ENCODE measurements around the gene CDH4.

CDH4 gene

DNA sequence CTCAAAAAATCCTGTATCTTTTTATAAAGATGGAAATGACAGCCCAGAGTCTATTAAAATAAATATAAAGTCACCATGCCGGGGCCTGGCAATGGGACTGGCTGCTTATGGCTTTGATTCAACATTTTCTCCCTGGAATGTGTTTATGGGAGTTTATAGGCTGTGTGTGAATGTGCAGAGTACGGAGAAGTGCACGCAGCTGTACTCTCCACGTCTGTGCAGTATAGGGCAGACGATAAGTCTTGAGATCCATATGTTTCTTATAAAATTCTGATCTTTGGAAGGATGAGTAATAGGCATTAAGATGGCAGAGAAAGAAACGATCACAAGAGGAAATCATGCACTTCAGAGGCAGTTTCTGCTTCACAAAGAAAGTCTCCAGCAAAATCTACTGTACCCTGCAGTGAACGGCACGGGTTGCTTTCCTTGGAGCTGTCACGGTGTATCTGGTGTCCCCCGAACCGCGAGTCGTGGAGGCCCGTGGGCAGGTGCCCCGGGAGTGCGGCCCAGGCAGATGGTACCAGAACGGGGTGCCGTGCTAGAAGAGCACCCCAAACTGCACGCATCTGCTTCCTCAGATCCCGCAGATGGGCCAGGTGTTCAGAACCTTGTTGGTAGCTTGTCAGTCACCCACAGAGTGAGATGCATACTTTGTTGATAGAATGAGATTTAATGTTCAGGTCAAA lies 431.1 kb downstream of the CDH4 start:
- Histone ChIP-seq H3K27me3 (ENCODE audit: low read depth, low read length) (no peaks in the 10 kb centered on the region), H3K27ac (ENCODE audit: low read length) (no peak overlapping the region)

DNA sequence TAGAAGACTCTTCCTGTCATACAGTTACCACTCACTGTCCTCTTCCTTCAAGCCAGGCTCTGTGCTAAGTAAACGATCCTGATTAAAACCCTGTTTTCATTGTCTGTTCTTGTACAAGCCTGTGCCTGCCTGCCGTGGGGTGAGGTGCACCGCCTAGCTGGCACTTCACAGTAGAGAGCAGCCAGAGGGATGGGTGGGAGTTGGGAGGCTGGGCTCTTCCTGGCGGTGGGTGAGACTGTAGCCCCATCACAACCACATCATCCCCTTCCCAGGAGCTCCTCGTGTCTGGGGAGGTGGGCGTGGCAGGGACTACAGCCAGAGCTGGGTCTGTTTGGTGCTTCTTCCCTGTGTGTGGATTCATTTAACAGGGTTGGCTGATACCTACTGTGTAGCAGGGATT lies 431.7 kb downstream of the CDH4 start:
- Histone ChIP-seq H3K36me3 (ENCODE audit: control insufficient read depth in 1 of 2, insufficient read depth in 2 of 2, low read length in 2 of 2) (no peaks in the 10 kb centered on the region), H3K9me3 (ENCODE audit: control insufficient read depth in 1 of 2, low read length in 2 of 2) (no peaks in the 10 kb centered on the region), H3K27me3 (ENCODE audit: low read depth, low read length) (no peaks in the 10 kb centered on the region), H3K4me3 (ENCODE audit: low read depth in 1 of 2, low read length in 2 of 2) (no peak overlapping the region), H3K27ac (ENCODE audit: low read length) (no peak overlapping the region), H3K4me1 (ENCODE audit: control insufficient read depth in 1 of 2, insufficient read depth in 2 of 2, low read length in 2 of 2) (no peaks in the 10 kb centered on the region)

More for the DNA sequence above, 431.1 kb downstream of the CDH4 start:
- H3K4me3 ChIP-seq (ENCODE audit: low read depth in 1 of 2, low read length in 2 of 2) = no peak overlapping the region
- H3K4me1 ChIP-seq (ENCODE audit: control insufficient read depth in 1 of 2, insufficient read depth in 2 of 2, low read length in 2 of 2) = no peaks in the 10 kb centered on the region
- H3K36me3 ChIP-seq (ENCODE audit: control insufficient read depth in 1 of 2, insufficient read depth in 2 of 2, low read length in 2 of 2) = no peaks in the 10 kb centered on the region
- no peaks in the 10 kb centered on the region for H3K9me3 ChIP-seq (ENCODE audit: control insufficient read depth in 1 of 2, low read length in 2 of 2)

DNA sequence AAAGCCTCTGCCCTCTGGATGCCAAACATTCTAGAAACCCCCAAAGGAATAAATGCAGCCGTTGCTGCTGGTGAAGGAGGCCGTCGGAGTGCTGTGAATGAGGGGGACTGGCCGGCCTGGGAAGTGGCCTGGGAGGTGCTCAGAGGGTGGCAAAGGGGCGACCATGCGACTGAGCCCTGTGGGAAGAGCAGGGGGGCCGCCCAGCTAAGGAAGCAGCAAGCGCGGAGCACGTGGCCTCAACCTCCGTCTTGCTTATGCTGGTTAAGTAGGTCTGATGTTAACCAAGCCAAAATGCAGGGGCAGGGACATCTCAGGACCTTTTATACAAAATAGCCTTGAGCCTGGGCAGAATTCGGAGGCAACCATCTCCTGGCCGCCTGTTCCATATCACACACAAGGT lies 432.1 kb downstream of the CDH4 start:
- no peaks in the 10 kb centered on the region for H3K27me3 ChIP-seq (ENCODE audit: low read depth, low read length)
- H3K27ac ChIP-seq (ENCODE audit: low read length) = no peak overlapping the region
- H3K4me1 ChIP-seq (ENCODE audit: control insufficient read depth in 1 of 2, insufficient read depth in 2 of 2, low read length in 2 of 2) = no peaks in the 10 kb centered on the region
- no peaks in the 10 kb centered on the region for H3K36me3 ChIP-seq (ENCODE audit: control insufficient read depth in 1 of 2, insufficient read depth in 2 of 2, low read length in 2 of 2)
- H3K9me3 ChIP-seq (ENCODE audit: control insufficient read depth in 1 of 2, low read length in 2 of 2) = no peaks in the 10 kb centered on the region
- no peak overlapping the region for H3K4me3 ChIP-seq (ENCODE audit: low read depth in 1 of 2, low read length in 2 of 2)

DNA sequence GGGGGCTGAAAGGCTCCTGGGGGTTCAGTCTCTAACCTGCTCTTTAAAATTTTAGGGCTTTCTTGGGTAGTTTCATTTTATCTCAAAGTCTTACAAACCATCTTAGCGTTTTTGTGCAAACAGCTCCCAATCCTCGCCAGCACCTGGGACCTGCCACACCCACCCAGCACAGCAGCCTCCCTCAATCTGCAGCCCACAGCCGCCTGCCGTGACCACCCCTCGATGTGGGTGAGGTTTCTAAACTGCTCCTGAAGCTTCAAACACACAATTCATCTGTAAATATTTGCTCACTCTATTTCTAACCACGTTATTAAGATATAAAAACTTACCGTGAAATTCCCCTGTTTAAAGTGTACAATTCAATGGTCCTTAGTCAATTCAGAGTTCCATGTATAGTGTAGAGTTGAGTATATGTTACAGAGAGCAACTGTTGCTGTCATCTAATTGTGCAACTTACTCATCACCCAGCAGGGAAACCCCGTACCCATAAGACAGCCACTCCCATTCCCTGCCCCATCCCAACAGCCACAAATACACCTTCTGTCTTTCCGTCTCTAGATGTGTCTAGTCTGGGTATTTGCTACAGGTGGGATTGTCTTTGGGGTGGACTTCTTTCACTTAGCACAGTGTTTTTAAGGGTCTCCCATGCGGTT lies 432.6 kb downstream of the CDH4 start:
- no peak overlapping the region for H3K27ac ChIP-seq (ENCODE audit: low read length)
- no peak overlapping the region for H3K4me3 ChIP-seq (ENCODE audit: low read depth in 1 of 2, low read length in 2 of 2)
- H3K27me3 ChIP-seq (ENCODE audit: low read depth, low read length) = no peaks in the 10 kb centered on the region
- no peaks in the 10 kb centered on the region for H3K4me1 ChIP-seq (ENCODE audit: control insufficient read depth in 1 of 2, insufficient read depth in 2 of 2, low read length in 2 of 2)
- no peaks in the 10 kb centered on the region for H3K9me3 ChIP-seq (ENCODE audit: control insufficient read depth in 1 of 2, low read length in 2 of 2)
- H3K36me3 ChIP-seq (ENCODE audit: control insufficient read depth in 1 of 2, insufficient read depth in 2 of 2, low read length in 2 of 2) = no peaks in the 10 kb centered on the region

DNA sequence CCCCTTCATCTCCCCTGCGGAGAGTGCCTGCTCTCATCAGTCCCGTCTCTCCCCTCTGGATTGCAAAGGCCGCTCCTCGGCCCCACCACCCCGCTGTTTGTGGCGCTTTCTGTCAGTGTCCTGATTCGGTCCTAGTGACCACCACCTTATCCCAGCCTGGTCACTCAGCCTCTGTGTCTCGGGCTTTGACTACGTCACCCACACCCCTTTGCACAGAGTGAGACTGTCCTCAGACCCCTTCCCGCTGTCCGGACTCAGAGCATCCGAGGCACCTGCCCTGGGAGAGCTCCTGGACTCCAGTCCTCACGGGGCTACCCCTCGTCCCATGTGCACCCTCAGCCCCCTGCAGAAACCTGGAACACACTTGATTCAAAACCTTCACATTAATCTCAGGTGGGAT lies 433.4 kb downstream of the CDH4 start:
- Histone ChIP-seq H3K4me1 (ENCODE audit: control insufficient read depth in 1 of 2, insufficient read depth in 2 of 2, low read length in 2 of 2) (no peaks in the 10 kb centered on the region), H3K4me3 (ENCODE audit: low read depth in 1 of 2, low read length in 2 of 2) (no peak overlapping the region), H3K27me3 (ENCODE audit: low read depth, low read length) (no peaks in the 10 kb centered on the region), H3K27ac (ENCODE audit: low read length) (no peak overlapping the region), H3K36me3 (ENCODE audit: control insufficient read depth in 1 of 2, insufficient read depth in 2 of 2, low read length in 2 of 2) (no peaks in the 10 kb centered on the region), H3K9me3 (ENCODE audit: control insufficient read depth in 1 of 2, low read length in 2 of 2) (no peaks in the 10 kb centered on the region)

DNA sequence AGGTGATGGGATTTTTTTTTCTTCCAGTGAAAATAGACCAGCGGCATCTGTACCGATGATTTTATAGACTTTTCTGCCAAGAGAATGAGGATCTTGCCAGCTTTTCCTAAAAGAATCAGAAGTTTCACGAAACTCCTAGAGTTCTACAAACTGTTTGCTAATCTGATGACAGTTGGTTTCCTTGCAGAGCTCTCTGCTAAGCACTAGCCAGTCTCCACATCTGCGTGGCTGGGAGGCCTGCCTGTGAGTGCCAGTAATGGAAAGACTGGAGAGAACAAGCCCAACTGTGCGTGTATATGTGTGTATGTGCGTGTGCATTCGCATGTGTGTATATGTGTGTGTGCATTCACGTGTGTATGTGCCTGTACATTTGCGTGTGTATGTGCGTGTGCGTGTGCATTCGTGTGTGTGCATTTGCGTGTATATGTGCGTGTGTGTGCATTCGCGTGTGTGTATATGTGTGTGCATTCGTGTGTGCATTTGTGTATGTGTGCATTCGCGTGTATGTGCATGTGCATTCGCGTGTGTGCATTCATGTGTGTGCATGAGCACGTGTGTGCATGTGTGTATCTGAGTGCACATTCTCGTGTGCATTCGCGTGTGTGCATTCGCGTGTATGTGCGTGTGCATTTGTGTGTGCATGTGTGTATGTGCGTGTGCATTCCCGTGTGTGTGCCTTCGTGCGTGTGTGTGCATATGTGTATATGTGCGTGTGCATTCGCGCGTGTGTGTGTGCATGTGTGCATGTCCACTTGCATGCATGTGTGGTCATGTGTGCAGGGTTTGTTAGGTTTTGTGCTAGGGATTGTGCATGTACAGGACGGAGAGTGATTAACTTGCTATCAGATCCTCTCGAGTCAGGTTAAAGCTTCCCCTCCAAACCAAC lies 434.2 kb downstream of the CDH4 start:
- no peaks in the 10 kb centered on the region for H3K27me3 ChIP-seq (ENCODE audit: low read depth, low read length)

DNA sequence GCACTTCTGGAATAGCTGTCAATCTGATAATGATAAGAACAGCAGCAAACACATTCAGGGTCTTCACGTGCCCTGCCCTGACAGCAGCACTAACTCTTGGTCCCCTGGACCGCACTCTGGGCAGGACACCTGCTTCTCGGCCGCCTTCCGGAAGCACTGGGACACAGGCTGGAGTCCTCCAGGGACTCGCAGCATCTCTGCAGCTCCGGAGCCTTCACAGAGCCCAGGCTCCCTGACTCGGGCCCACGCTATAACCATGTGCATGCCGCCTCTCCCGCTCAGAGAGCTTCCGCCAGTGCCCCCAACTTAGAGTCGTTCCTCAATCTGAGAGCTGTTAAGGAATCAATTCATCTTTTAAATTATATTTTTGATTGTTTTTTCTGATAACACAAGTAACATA lies 436.4 kb downstream of the CDH4 start:
- Histone ChIP-seq H3K36me3 (ENCODE audit: control insufficient read depth in 1 of 2, insufficient read depth in 2 of 2, low read length in 2 of 2) (no peaks in the 10 kb centered on the region), H3K27ac (ENCODE audit: low read length) (no peak overlapping the region), H3K27me3 (ENCODE audit: low read depth, low read length) (no peaks in the 10 kb centered on the region), H3K4me3 (ENCODE audit: low read depth in 1 of 2, low read length in 2 of 2) (no peak overlapping the region), H3K4me1 (ENCODE audit: control insufficient read depth in 1 of 2, insufficient read depth in 2 of 2, low read length in 2 of 2) (no peaks in the 10 kb centered on the region), H3K9me3 (ENCODE audit: control insufficient read depth in 1 of 2, low read length in 2 of 2) (no peaks in the 10 kb centered on the region)

More for the DNA sequence above, 434.2 kb downstream of the CDH4 start:
- Histone ChIP-seq H3K9me3 (ENCODE audit: control insufficient read depth in 1 of 2, low read length in 2 of 2) (no peaks in the 10 kb centered on the region), H3K4me3 (ENCODE audit: low read depth in 1 of 2, low read length in 2 of 2) (no peak overlapping the region), H3K27ac (ENCODE audit: low read length) (no peak overlapping the region), H3K4me1 (ENCODE audit: control insufficient read depth in 1 of 2, insufficient read depth in 2 of 2, low read length in 2 of 2) (no peaks in the 10 kb centered on the region), H3K36me3 (ENCODE audit: control insufficient read depth in 1 of 2, insufficient read depth in 2 of 2, low read length in 2 of 2) (no peaks in the 10 kb centered on the region)

DNA sequence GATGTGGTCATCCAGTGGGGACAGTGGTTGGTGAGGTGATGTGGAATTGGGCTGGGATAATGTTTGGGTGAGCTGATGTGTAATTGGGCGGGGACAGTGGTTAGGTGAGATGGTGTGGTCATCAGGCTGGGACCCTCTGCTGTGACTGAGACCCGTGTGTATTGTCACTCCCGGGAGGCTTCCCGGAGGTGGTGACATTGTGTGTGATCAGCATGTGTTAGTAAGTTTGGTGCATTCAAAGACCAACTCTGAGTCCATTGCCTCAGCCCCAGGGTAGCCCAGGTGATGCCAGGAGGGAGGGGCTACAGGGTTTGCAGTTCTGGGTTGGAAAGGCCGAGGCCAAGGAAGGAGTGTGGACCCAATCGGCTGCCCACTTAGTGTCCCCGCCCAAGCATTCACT lies 438.1 kb downstream of the CDH4 start:
- no peak overlapping the region for H3K4me3 ChIP-seq (ENCODE audit: low read depth in 1 of 2, low read length in 2 of 2)
- no peaks in the 10 kb centered on the region for H3K9me3 ChIP-seq (ENCODE audit: control insufficient read depth in 1 of 2, low read length in 2 of 2)
- no peaks in the 10 kb centered on the region for H3K4me1 ChIP-seq (ENCODE audit: control insufficient read depth in 1 of 2, insufficient read depth in 2 of 2, low read length in 2 of 2)
- no peak overlapping the region for H3K27ac ChIP-seq (ENCODE audit: low read length)
- no peaks in the 10 kb centered on the region for H3K36me3 ChIP-seq (ENCODE audit: control insufficient read depth in 1 of 2, insufficient read depth in 2 of 2, low read length in 2 of 2)
- no peaks in the 10 kb centered on the region for H3K27me3 ChIP-seq (ENCODE audit: low read depth, low read length)

DNA sequence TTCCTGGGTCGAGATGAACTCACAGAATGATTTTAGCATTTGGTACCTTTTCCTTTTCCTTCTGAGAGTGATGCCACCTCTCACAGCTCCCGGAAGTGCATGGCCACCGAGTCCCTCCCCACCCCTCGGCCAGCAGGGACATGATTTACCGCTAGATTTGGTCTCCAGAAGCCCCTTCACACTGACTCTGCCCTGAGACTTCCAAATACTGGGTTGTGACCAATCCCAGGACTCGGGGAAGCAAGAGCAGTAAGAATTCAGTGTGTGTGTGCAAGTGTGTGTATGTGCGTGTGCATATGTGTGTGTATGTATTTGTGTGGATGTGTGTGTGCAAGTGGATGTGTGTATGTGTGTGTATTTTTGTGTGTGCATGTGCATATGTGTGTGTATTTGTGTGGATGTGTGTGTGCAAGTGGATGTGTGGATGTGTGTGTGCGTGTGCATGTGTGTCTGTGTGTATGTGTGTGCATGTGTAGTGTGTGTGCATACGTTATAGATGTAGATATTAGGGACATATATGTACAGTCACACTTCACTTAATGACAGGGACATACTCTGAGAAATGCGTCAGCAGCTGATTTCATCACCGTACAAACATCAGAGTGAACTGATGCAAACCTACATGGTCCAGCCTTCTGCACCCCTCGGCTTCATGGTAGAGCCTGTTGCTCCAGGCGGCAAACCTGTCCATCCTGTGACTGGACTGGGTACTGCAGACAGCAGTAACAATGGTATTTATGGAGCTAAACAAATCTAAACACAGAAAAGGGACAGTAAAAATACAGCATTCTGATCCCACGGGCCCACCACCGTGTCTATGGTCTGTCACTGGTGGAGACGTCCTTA lies 439.2 kb downstream of the CDH4 start:
- H3K4me1 ChIP-seq (ENCODE audit: control insufficient read depth in 1 of 2, insufficient read depth in 2 of 2, low read length in 2 of 2) = no peaks in the 10 kb centered on the region
- H3K27me3 ChIP-seq (ENCODE audit: low read depth, low read length) = no peaks in the 10 kb centered on the region
- H3K4me3 ChIP-seq (ENCODE audit: low read depth in 1 of 2, low read length in 2 of 2) = no peak overlapping the region
- H3K27ac ChIP-seq (ENCODE audit: low read length) = no peak overlapping the region
- no peaks in the 10 kb centered on the region for H3K9me3 ChIP-seq (ENCODE audit: control insufficient read depth in 1 of 2, low read length in 2 of 2)
- no peaks in the 10 kb centered on the region for H3K36me3 ChIP-seq (ENCODE audit: control insufficient read depth in 1 of 2, insufficient read depth in 2 of 2, low read length in 2 of 2)

DNA sequence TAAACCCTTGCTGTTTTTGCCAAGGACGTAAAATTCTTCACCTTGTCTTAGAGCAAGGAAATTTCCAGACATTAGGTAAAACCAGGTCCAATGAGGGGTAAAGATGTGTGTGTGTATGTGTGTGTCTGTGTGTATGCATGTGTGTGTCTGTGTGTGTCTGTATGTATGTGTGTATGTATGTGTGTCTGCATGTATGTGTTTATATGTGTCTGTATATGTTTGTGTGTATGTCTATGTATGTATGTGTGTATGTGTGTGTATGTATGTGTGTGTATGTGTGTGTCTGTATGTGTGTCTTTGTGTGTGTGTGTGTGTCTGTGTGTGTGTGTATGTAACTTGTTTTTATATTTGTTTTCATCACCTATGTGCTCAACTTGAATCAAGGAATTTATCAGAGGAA lies 439.9 kb downstream of the CDH4 start:
- H3K27ac ChIP-seq (ENCODE audit: low read length) = no peak overlapping the region
- H3K36me3 ChIP-seq (ENCODE audit: control insufficient read depth in 1 of 2, insufficient read depth in 2 of 2, low read length in 2 of 2) = no peaks in the 10 kb centered on the region
- H3K4me1 ChIP-seq (ENCODE audit: control insufficient read depth in 1 of 2, insufficient read depth in 2 of 2, low read length in 2 of 2) = no peaks in the 10 kb centered on the region
- no peaks in the 10 kb centered on the region for H3K9me3 ChIP-seq (ENCODE audit: control insufficient read depth in 1 of 2, low read length in 2 of 2)
- H3K4me3 ChIP-seq (ENCODE audit: low read depth in 1 of 2, low read length in 2 of 2) = no peak overlapping the region
- no peaks in the 10 kb centered on the region for H3K27me3 ChIP-seq (ENCODE audit: low read depth, low read length)

DNA sequence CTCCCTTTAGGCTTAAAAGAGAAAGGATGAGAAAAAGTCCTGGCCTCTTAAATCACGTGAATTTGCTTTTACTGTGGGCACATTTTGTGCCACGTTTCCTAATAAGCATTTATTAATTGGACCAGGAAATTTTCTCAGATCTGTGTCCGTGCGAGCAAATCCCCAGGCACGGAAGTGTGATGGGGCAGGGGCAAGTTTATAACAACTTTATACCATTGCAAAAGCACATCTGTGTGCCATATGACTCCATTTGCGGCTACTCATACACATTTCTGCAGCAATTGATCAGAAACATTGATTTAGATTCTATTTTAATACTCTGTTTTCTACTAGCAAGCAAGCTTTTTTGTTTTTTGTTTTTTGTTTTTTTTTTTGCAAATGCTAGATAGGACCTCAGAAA lies 440.4 kb downstream of the CDH4 start:
- H3K36me3 ChIP-seq (ENCODE audit: control insufficient read depth in 1 of 2, insufficient read depth in 2 of 2, low read length in 2 of 2) = no peaks in the 10 kb centered on the region
- no peaks in the 10 kb centered on the region for H3K4me1 ChIP-seq (ENCODE audit: control insufficient read depth in 1 of 2, insufficient read depth in 2 of 2, low read length in 2 of 2)
- no peak overlapping the region for H3K4me3 ChIP-seq (ENCODE audit: low read depth in 1 of 2, low read length in 2 of 2)
- H3K27ac ChIP-seq (ENCODE audit: low read length) = no peak overlapping the region
- H3K27me3 ChIP-seq (ENCODE audit: low read depth, low read length) = no peaks in the 10 kb centered on the region
- H3K9me3 ChIP-seq (ENCODE audit: control insufficient read depth in 1 of 2, low read length in 2 of 2) = no peaks in the 10 kb centered on the region
